ENCODE data around the gene TBC1D9. TPM values are rescaled to one million over a fixed set of nuclear protein-coding genes. Genes with fewer than 3 reads are reported as not detected.
"Not testable (repeated sequence)": the region's sequence is repeated elsewhere in the genome, so short reads cannot be mapped to it uniquely, and the experiment has no call there.

The TBC1D9 gene
- total RNA-seq, 1 experiment from 2014 or later = 0.70 TPM

DNA sequence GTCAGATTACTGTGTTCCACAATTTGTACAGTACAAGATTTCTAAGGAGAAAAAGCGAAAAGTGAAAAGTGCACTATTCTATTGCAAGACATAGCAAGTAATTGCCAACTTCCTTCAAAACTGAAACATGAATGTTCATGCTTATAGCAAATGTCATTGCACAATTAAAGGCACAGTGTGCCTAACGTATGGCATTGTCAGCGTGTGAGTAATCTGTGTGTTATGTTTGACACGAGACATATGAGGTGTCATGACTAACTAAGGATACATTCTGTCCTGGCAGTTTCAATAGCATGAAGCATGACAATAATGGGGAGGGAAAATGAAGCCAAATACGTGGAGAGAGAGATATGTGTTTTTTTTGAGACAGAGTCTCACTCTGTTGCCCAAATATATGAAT lies 33.6 kb upstream of the TBC1D9 start (continued):
- TF ChIP-seq AFF4 (CRISPR knock-in tag; IDR thresholded peaks at IDR 0.05; ENCODE audit: borderline replicate concordance) (no peak), IRF2 (CRISPR knock-in tag; IDR thresholded peaks at IDR 0.05; ENCODE audit: borderline replicate concordance, low read depth) (no peak), TEAD1 (CRISPR knock-in tag; IDR thresholded peaks at IDR 0.05) (no peak), ZNF396 (CRISPR knock-in tag; IDR thresholded peaks at IDR 0.05; ENCODE audit: borderline replicate concordance) (no peak), CREM (CRISPR knock-in tag; IDR thresholded peaks at IDR 0.05) (no peak)
- TF ChIP-seq, protein P1, sequence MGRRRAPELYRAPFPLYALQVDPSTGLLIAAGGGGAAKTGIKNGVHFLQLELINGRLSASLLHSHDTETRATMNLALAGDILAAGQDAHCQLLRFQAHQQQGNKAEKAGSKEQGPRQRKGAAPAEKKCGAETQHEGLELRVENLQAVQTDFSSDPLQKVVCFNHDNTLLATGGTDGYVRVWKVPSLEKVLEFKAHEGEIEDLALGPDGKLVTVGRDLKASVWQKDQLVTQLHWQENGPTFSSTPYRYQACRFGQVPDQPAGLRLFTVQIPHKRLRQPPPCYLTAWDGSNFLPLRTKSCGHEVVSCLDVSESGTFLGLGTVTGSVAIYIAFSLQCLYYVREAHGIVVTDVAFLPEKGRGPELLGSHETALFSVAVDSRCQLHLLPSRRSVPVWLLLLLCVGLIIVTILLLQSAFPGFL (CRISPR knock-in tag; IDR thresholded peaks at IDR 0.05; ENCODE audit: borderline replicate concordance) = no peak
- TF ChIP-seq, protein P2, sequence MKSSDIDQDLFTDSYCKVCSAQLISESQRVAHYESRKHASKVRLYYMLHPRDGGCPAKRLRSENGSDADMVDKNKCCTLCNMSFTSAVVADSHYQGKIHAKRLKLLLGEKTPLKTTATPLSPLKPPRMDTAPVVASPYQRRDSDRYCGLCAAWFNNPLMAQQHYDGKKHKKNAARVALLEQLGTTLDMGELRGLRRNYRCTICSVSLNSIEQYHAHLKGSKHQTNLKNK (CRISPR knock-in tag; IDR thresholded peaks at IDR 0.05) = no peak

GRCh38 chr4:140782787-140783186 lies 26.6 kb upstream of the TBC1D9 start:
- POLR2A ChIA-PET; ATAC-seq; H3K36me3 Mint-ChIP-seq; DNase-seq (ENCODE audit: low spot score); CTCF ChIA-PET; H3K4me1 Mint-ChIP-seq; H3K27me3 Mint-ChIP-seq (ENCODE audit: low read depth); H3K27ac Mint-ChIP-seq; H3K4me3 Mint-ChIP-seq: not testable (repeated sequence)
- peaks cover 25% of the 10 kb centered on the region for H3K9me3 Mint-ChIP-seq

GRCh38 chr4:140781596-140781995 lies 25.4 kb upstream of the TBC1D9 start:
- ChIA-PET CTCF (no interaction called here), POLR2A (no interaction called here)
- peaks cover 5% of the 10 kb centered on the region; the same call in 1 of the 2 replicates for H3K27me3 Mint-ChIP-seq (ENCODE audit: low read depth)
- H3K27ac Mint-ChIP-seq = no peak overlapping the region
- H3K9me3 Mint-ChIP-seq = peaks cover 17% of the 10 kb centered on the region
- DNase-seq (ENCODE audit: low spot score) (no peak), ATAC-seq (no peak)
- H3K4me1 Mint-ChIP-seq = no peaks in the 10 kb centered on the region
- no peak overlapping the region for H3K4me3 Mint-ChIP-seq
- no peaks in the 10 kb centered on the region for H3K36me3 Mint-ChIP-seq
- TF ChIP-seq PRDM15 (CRISPR knock-in tag; IDR thresholded peaks at IDR 0.05) (no peak), SMAD4 (CRISPR knock-in tag; IDR thresholded peaks at IDR 0.05) (no peak), CREB1 (CRISPR knock-in tag; IDR thresholded peaks at IDR 0.05) (no peak), NR3C1 (CRISPR knock-in tag; conservative IDR thresholded peaks at IDR 0.05; ENCODE audit: low read depth) (no peak), FOXP4 (CRISPR knock-in tag; IDR thresholded peaks at IDR 0.05) (no peak), FOXK1 (CRISPR knock-in tag; IDR thresholded peaks at IDR 0.05) (no peak), RELA (CRISPR knock-in tag; IDR thresholded peaks at IDR 0.05; ENCODE audit: borderline replicate concordance) (no peak), ARID4B (CRISPR knock-in tag; IDR thresholded peaks at IDR 0.05; ENCODE audit: borderline replicate concordance) (no peak)

All from WTC11 (cell line).